ENCODE measurements around the gene ARHGAP26.

DNA sequence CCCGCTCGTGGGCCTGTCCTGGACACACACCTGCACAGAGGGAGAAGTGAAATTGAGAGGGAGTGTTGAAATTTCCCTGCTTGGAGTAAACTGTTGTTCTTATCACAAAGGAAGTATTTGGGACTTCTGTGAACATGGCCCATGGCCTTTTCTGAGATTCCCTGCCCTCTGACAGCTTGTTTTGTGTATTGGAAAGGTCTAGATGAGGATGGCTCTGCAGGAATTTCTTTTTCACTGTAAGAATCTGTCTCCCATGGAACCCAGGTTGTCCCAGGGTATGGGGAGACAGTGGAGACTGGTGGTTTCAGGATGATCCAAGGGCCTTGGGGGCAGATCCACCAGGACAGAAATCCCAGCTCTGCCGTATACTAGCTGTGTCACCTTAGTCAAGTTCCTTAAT lies 121.8 kb downstream of the ARHGAP26 start:
- TF ChIP-seq, protein P1, sequence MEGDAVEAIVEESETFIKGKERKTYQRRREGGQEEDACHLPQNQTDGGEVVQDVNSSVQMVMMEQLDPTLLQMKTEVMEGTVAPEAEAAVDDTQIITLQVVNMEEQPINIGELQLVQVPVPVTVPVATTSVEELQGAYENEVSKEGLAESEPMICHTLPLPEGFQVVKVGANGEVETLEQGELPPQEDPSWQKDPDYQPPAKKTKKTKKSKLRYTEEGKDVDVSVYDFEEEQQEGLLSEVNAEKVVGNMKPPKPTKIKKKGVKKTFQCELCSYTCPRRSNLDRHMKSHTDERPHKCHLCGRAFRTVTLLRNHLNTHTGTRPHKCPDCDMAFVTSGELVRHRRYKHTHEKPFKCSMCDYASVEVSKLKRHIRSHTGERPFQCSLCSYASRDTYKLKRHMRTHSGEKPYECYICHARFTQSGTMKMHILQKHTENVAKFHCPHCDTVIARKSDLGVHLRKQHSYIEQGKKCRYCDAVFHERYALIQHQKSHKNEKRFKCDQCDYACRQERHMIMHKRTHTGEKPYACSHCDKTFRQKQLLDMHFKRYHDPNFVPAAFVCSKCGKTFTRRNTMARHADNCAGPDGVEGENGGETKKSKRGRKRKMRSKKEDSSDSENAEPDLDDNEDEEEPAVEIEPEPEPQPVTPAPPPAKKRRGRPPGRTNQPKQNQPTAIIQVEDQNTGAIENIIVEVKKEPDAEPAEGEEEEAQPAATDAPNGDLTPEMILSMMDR (IDR thresholded peaks at IDR 0.05; ENCODE audit: low read depth, low read length, poor library complexity, severe bottlenecking) = no peak
- no peak for TF ChIP-seq EZH2phosphoT487 (IDR thresholded peaks at IDR 0.05; ENCODE audit: borderline replicate concordance, low read length)

All from DOHH2 (cell line).